Astrocyte (in vitro differentiated cells and primary cell): ENCODE results near the gene SCGB3A1.

Experiments
- CTCF ChIP-seq: IDR thresholded peaks from 2 replicates; pipeline ENCODE4 v1.5.1; 2011; ENCODE audit warnings: low read depth, mild to moderate bottlenecking, inconsistent platforms, low read length, moderate library complexity; ENCODE audit not compliant: insufficient read depth
- EZH2 ChIP-seq: IDR thresholded peaks from 2 replicates; pipeline ENCODE4 v1.6.1; 2012; ENCODE audit warnings: mild to moderate bottlenecking, low read length, inconsistent platforms; ENCODE audit not compliant: insufficient read depth

- no peak for TF ChIP-seq CTCF
- no peak for TF ChIP-seq EZH2
These were observed 7.7 kb upstream of the SCGB3A1 start for GRCh38 chr5:180598797-180599589.
